GM19468 (cell line): ENCODE measurements around the gene BNC2.

ENCODE experiments used
- ATAC-seq: cut with Tn5 transposase; IDR thresholded peaks from one replicate; pipeline ENCODE4 v1.9.1; 2021; ENCODE audit warnings: mild to moderate bottlenecking, moderate library complexity, moderate number of reproducible peaks; ENCODE audit not compliant: unreplicated experiment; ENCODE audit errors: extremely low read depth

Gene BNC2

GRCh38 chr9:16645970-16646369 lies 224.5 kb downstream of the BNC2 start:
- no peak for ATAC-seq

GRCh38 chr9:16642421-16643109 lies 227.9 kb downstream of the BNC2 start:
- no peak for ATAC-seq

GRCh38 chr9:16640649-16641048 lies 229.8 kb downstream of the BNC2 start:
- ATAC-seq = no peak

- ATAC-seq = no peak
These were observed 230.8 kb downstream of the BNC2 start for GRCh38 chr9:16639644-16640043.

- no peak for ATAC-seq
These were observed 232.6 kb downstream of the BNC2 start for GRCh38 chr9:16637911-16638310.

- no peak for ATAC-seq
These were observed 233.3 kb downstream of the BNC2 start for GRCh38 chr9:16637218-16637617.

- no peak for ATAC-seq
These were observed 236.7 kb downstream of the BNC2 start for GRCh38 chr9:16633794-16634193.

- no peak for ATAC-seq
These were observed 242.1 kb downstream of the BNC2 start for GRCh38 chr9:16628413-16628812.

- ATAC-seq = no peak
These were observed 242.5 kb downstream of the BNC2 start for GRCh38 chr9:16627967-16628366.

GRCh38 chr9:16627521-16627920 lies 242.9 kb downstream of the BNC2 start:
- ATAC-seq = no peak

GRCh38 chr9:16626577-16627130 lies 243.8 kb downstream of the BNC2 start:
- no peak for ATAC-seq

- no peak for ATAC-seq
These were observed 244.7 kb downstream of the BNC2 start for GRCh38 chr9:16625811-16626210.

GRCh38 chr9:16625161-16625631 lies 245.3 kb downstream of the BNC2 start:
- no peak for ATAC-seq

- ATAC-seq = no peak
These were observed 245.7 kb downstream of the BNC2 start for GRCh38 chr9:16624744-16625117.

- no peak for ATAC-seq
These were observed 246.3 kb downstream of the BNC2 start for GRCh38 chr9:16623989-16624743.

GRCh38 chr9:16622541-16622940 lies 247.9 kb downstream of the BNC2 start:
- no peak for ATAC-seq

GRCh38 chr9:16619914-16620520 lies 250.5 kb downstream of the BNC2 start:
- ATAC-seq = no peak

GRCh38 chr9:16619402-16619801 lies 251.1 kb downstream of the BNC2 start:
- ATAC-seq = no peak

- ATAC-seq = no peak
These were observed 251.9 kb downstream of the BNC2 start for GRCh38 chr9:16618524-16618923.

GRCh38 chr9:16616686-16617085 lies 253.8 kb downstream of the BNC2 start:
- no peak for ATAC-seq

GRCh38 chr9:16615451-16615850 lies 255.0 kb downstream of the BNC2 start:
- no peak for ATAC-seq
